Measurements from ENCODE around the gene FUT7. TPM values are rescaled to one million over a fixed set of nuclear protein-coding genes. Genes with fewer than 3 reads are reported as not detected.

The FUT7 gene
- total and polyA plus RNA-seq, 11 donors, result 0.15 to 0.48 (median 0.17) TPM; not detected in 8

DNA sequence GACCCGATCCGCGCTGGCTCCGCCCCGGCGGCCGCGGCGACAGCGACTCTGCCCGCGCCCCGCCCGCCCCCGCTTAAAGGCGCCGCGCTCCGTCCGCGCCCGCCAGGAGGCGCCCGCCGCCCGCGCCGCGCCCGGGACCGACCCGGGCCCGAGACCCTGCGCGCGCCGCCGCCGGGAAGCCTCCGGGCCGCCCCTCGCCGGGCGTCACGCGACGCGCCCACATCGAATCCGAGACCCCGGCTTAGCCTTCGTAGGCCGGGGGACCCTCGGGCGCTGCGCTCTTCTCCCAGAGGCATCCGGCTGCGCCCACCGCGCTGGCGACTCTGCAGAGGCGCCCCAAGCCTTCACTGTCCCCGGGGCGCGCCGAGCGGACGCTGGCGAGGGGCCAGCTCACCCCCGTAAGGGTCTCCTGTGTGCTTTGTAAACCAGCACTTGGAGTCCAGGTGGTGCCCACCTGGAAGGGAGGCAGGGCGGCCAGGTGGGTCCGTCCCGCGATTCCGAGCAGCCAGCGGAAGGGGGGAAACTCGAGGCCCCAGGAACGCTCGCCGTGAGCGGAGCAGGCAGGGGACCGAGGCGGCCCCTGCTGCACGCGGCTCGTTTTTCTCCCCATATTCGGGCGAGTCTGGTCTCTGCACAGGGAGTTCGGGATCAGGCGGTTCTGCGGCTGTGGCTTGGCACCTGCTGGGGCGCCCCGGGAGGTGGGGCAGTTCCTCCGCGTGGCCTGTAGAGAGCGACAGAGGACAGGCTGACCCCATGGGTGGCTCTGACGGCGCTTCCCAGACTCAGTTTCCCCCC is 3.4 kb downstream of the FUT7 start:
- intact Hi-C loops (cut with DNase I), result loop anchor here in 5 of 10 donors (2.0 to 10.0 kb wide), 4 partner anchors 36 to 144 kb away; partner anchors contain the start of genes C8G (in 1 of the 5), PAXX (in 1 of the 5) and TRAF2 (in 1 of the 5)
- Histone ChIP-seq H3K4me1 (peaks cover 5 to 66% (median 25%) of the 10 kb centered on the region in 12 donors), H3K27ac (peak overlapping the region in 9 of 12 donors; percentile 32 to 87 (median 65)), H3K27me3 (no peaks in the 10 kb centered on the region), H3K9me3 (no peaks in the 10 kb centered on the region), H3K4me3 (peak overlapping the region; percentile 45 to 79 (median 66)), H3K36me3 (no peaks in the 10 kb centered on the region)
- DNase-seq, result peak; percentile 72 to 85 (median 78)
- no peak for TF ChIP-seq POLR2A (IDR thresholded peaks at IDR 0.05)
- TF ChIP-seq, protein P1, sequence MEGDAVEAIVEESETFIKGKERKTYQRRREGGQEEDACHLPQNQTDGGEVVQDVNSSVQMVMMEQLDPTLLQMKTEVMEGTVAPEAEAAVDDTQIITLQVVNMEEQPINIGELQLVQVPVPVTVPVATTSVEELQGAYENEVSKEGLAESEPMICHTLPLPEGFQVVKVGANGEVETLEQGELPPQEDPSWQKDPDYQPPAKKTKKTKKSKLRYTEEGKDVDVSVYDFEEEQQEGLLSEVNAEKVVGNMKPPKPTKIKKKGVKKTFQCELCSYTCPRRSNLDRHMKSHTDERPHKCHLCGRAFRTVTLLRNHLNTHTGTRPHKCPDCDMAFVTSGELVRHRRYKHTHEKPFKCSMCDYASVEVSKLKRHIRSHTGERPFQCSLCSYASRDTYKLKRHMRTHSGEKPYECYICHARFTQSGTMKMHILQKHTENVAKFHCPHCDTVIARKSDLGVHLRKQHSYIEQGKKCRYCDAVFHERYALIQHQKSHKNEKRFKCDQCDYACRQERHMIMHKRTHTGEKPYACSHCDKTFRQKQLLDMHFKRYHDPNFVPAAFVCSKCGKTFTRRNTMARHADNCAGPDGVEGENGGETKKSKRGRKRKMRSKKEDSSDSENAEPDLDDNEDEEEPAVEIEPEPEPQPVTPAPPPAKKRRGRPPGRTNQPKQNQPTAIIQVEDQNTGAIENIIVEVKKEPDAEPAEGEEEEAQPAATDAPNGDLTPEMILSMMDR (IDR thresholded peaks at IDR 0.05), result peak in 3 of 12 donors; percentile 4 to 22 (median 19)
- peak in 3 of 4 donors; percentile 31 to 65 (median 47) for ATAC-seq
- WGBS, 4 donors, result 1 to 2% (median 1%) methylated on average over 33 to 98 of the region's 98 CpGs

DNA sequence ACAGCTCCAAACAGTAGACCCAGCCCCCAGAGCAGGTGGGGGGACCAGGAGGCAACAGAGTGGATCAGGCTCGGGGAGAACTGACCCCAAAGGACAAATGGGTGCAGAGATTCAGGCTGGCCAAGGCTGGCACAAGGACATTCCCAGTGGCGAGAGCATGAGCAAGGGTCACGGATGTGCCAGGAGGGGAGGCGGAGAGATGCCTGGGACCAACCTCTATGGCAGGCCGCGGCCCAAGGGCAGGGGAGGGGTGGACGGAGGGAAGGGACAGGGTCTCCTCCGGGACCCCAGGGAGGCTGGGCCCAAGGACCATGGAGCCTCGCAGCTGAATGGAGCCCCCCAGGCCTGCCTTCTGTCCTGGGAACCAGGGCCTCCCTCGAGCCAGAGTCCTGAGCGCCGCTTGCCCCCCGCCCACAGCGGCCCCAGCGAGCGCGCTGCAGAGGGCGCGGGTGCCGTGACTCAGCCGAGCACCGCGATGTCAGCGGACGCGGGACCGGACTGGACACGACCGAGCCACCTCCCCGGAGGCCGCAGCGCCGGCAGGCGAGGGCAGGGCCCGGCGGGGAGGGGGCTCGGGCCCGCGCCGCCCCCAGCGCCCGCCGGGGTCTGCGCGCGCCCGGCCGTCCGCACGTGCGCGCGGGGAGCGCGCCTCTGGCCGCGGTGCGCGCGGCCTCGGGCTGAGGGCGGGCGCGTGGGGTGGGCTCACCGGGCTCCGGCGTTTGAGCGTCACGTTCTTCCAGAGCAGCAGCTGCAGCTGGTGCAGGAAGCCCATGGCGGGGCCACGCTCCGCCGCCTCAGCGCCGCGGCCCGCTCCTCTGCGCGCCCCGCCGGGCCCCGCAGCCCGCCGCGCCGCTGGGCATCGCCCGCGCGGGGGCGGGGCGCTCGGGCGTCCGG is 4.3 kb downstream of the FUT7 start, which contains the start of gene ABCA2:
Gene ABCA2 (minus strand): TSS at position 869 of the 894 bp plus-strand sequence. CDS start 97 bp downstream, at position 772.
- 4 to 43% (median 10%) methylated on average over 7 to 95 of the region's 95 CpGs for WGBS, 4 donors

DNA sequence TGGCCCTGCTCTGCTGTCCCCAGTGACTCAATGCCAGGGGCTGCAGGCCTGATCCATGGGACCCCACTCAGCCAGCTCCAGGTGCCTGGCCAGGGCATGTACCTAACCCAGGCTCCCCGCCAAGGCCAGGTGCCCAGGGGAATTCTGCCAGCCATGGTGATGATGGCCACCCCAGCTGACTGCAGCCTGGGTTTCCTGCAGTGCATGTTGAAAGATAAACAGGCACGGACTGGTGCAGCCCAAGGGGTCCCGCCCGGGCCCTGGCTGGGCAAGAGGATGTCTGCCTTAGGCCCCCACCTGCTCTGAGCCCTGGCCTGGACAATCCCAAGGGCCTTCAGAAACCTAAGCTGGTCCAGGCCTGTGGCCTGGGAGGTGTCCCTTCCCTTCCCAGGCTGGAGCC is 5.1 kb downstream of the FUT7 start:
- H3K27me3 ChIP-seq, result no peaks in the 10 kb centered on the region
- peaks cover 5 to 49% (median 25%) of the 10 kb centered on the region in 12 donors for H3K4me1 ChIP-seq
- intact Hi-C loops (cut with DNase I), result loop anchor here in 3 of 10 donors (5.0 to 10.0 kb wide), 3 partner anchors 35 to 142 kb away; partner anchors contain the start of genes C8G (in 1 of the 3), PAXX (in 1 of the 3) and TRAF2 (in 1 of the 3)
- DNase-seq, result no peak
- ATAC-seq, result no peak
- 82 to 100% (median 85%) methylated on average over 1 to 4 of the region's 4 CpGs; no CpG with 5 or more reads in 1 of the 4 donors for whole genome bisulfite sequencing, 4 donors
- peaks cover 0 to 6% (median 0%) of the 10 kb centered on the region in 9 donors for H3K36me3 ChIP-seq
- peak overlapping the region in 7 of 12 donors; percentile 43 to 67 (median 61) for H3K27ac ChIP-seq
- peak overlapping the region in 8 of 12 donors; percentile 55 to 79 (median 66) for H3K4me3 ChIP-seq
- H3K9me3 ChIP-seq, result no peaks in the 10 kb centered on the region
- no peak for TF ChIP-seq POLR2A (IDR thresholded peaks at IDR 0.05)

More for the DNA sequence above, 4.3 kb downstream of the FUT7 start, which contains the start of gene ABCA2:
- ATAC-seq (no peak), DNase-seq (no peak)
- no peak for TF ChIP-seq POLR2A (IDR thresholded peaks at IDR 0.05)
- TF ChIP-seq, protein P1 (IDR thresholded peaks at IDR 0.05), result no peak
- Histone ChIP-seq H3K27me3 (no peaks in the 10 kb centered on the region), H3K27ac (peak within 1 kb of the TSS in 10 of 12 donors; percentile 43 to 87 (median 64)), H3K4me1 (peaks cover 5 to 57% (median 25%) of the 10 kb centered on the region in 12 donors), H3K36me3 (peaks cover 0 to under 1% (median 0%) of the 10 kb centered on the region in 9 donors), H3K4me3 (peak within 1 kb of the TSS; percentile 47 to 79 (median 67)), H3K9me3 (no peaks in the 10 kb centered on the region)
- intact Hi-C loops (cut with DNase I), result loop anchor here in 5 of 10 donors (2.0 to 10.0 kb wide), 4 partner anchors 35 to 143 kb away; partner anchors contain the start of genes C8G (in 1 of the 5), PAXX (in 1 of the 5) and TRAF2 (in 1 of the 5)

DNA sequence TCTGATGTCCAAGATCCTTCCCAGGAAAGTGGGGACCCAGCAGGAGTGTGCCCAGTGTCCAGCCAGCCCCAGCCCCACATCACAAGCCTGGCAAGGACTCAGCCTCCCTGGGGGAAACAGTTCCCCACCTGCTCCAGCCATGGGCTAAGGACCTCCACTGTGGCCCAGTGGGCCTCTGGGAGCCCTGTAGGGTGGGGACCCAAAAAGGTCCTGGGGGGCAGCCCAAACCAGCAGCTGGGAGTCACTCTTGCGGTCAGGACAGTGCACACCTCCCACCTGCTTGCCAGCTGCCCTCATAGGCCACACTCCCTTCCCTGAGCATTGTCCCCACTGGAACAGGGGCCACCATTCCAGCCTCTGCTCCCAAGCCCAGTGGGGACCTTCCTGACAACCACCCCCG is 5.5 kb downstream of the FUT7 start:
- intact Hi-C loops (cut with DNase I), result loop anchor here in 3 of 10 donors (5.0 to 10.0 kb wide), 3 partner anchors 34 to 142 kb away; partner anchors contain the start of genes C8G (in 1 of the 3), PAXX (in 1 of the 3) and TRAF2 (in 1 of the 3)
- 85 to 94% (median 91%) methylated on average over 2 of the region's 2 CpGs for WGBS, 4 donors
- H3K9me3 ChIP-seq, result no peaks in the 10 kb centered on the region
- TF ChIP-seq POLR2A (IDR thresholded peaks at IDR 0.05), result no peak
- TF ChIP-seq, protein P1 (IDR thresholded peaks at IDR 0.05), result no peak
- H3K36me3 ChIP-seq, result peaks cover 0 to 6% (median 0%) of the 10 kb centered on the region in 9 donors
- DNase-seq, result no peak
- peak overlapping the region in 1 of 12 donors; percentile 73 for H3K4me3 ChIP-seq
- H3K4me1 ChIP-seq, result peaks cover 5 to 45% (median 25%) of the 10 kb centered on the region in 12 donors
- H3K27ac ChIP-seq, result peak overlapping the region in 1 of 12 donors; percentile 8
- no peaks in the 10 kb centered on the region for H3K27me3 ChIP-seq
- no peak for ATAC-seq
